Nephron (organoid): ENCODE measurements around the gene IRF2BP1.

Experiments
- H3K27ac Mint-ChIP-seq, 3 experiments: 2 replicates each; pipeline ENCODE4 v1.8.0; 2020; ENCODE audit warnings: mixed read lengths in 3 of 3, mild to moderate bottlenecking in 2 of 3, moderate library complexity in 1 of 3
- H3K27me3 Mint-ChIP-seq: 2 replicates; pipeline ENCODE4 v1.8.0; 2021; ENCODE audit warnings: low read depth, mild to moderate bottlenecking, moderate library complexity, mixed read lengths
- H3K36me3 Mint-ChIP-seq: 2 replicates; pipeline ENCODE4 v1.8.0; 2020; ENCODE audit warnings: low read depth, mixed read lengths
- H3K4me1 Mint-ChIP-seq: 2 replicates; pipeline ENCODE4 v1.8.0; 2020; ENCODE audit warnings: mixed read lengths
- H3K4me3 Mint-ChIP-seq, 3 experiments: 2 replicates each; pipeline ENCODE4 v1.8.0; 2020; ENCODE audit warnings: mild to moderate bottlenecking in 3 of 3, mixed read lengths in 3 of 3, moderate library complexity in 2 of 3
- H3K9me3 Mint-ChIP-seq: 2 replicates; pipeline ENCODE4 v1.8.0; 2020; ENCODE audit warnings: mixed read lengths
- CTCF ChIP-seq, 3 experiments: fragments of 200-600 bp; sonication (generic); IDR thresholded peaks; one replicate each; pipeline ENCODE4 v1.5.0; 2021; ENCODE audit warnings: antibody characterized with exemption in 3 of 3; ENCODE audit not compliant: unreplicated experiment in 3 of 3

The IRF2BP1 gene

GRCh38 chr19:45883881-45884681 is 1.9 kb downstream of the IRF2BP1 start:
- no peak for TF ChIP-seq CTCF (IDR thresholded peaks at IDR 0.05; ENCODE audit: unreplicated experiment in 3 of 3)
- Mint-ChIP-seq H3K27ac (no peak overlapping the region), H3K27me3 (peaks cover 3% of the 10 kb centered on the region), H3K9me3 (no peaks in the 10 kb centered on the region), H3K4me1 (peaks cover 33% of the 10 kb centered on the region), H3K4me3 (peak overlapping the region; percentile 82 to 88 (median 86)), H3K36me3 (peaks cover 4% of the 10 kb centered on the region)

GRCh38 chr19:45883586-45883880 is 2.4 kb downstream of the IRF2BP1 start:
- peak in 1 of 3 experiments; percentile 22 for TF ChIP-seq CTCF (IDR thresholded peaks at IDR 0.05; ENCODE audit: unreplicated experiment in 3 of 3)

GRCh38 chr19:45882652-45883585 is 3.0 kb downstream of the IRF2BP1 start:
- H3K27me3 Mint-ChIP-seq, result peaks cover 8% of the 10 kb centered on the region
- peak overlapping the region; percentile 54 to 91 (median 86) for H3K27ac Mint-ChIP-seq
- H3K36me3 Mint-ChIP-seq, result peaks cover 4% of the 10 kb centered on the region
- peaks cover 39% of the 10 kb centered on the region for H3K4me1 Mint-ChIP-seq
- peak overlapping the region; percentile 82 to 88 (median 86) for H3K4me3 Mint-ChIP-seq
- peak; percentile 88 to 96 (median 94) for TF ChIP-seq CTCF (IDR thresholded peaks at IDR 0.05; ENCODE audit: unreplicated experiment in 3 of 3)
- H3K9me3 Mint-ChIP-seq, result no peaks in the 10 kb centered on the region

More at GRCh38 chr19:45883586-45883880, 2.4 kb downstream of the IRF2BP1 start:
- peaks cover 4% of the 10 kb centered on the region for H3K36me3 Mint-ChIP-seq
- H3K4me3 Mint-ChIP-seq, result peak overlapping the region; percentile 82 to 88 (median 86)
- H3K27ac Mint-ChIP-seq, result peak overlapping the region; percentile 54 to 91 (median 86)
- H3K9me3 Mint-ChIP-seq, result no peaks in the 10 kb centered on the region
- H3K4me1 Mint-ChIP-seq, result peaks cover 36% of the 10 kb centered on the region
- H3K27me3 Mint-ChIP-seq, result peaks cover 6% of the 10 kb centered on the region

GRCh38 chr19:45881909-45882528 is 3.9 kb downstream of the IRF2BP1 start:
- Mint-ChIP-seq H3K27ac (peak overlapping the region; percentile 54 to 95 (median 91)), H3K9me3 (no peaks in the 10 kb centered on the region), H3K4me1 (peaks cover 43% of the 10 kb centered on the region), H3K4me3 (peak overlapping the region; percentile 82 to 88 (median 86)), H3K27me3 (peaks cover 8% of the 10 kb centered on the region), H3K36me3 (peaks cover 4% of the 10 kb centered on the region)
- no peak for TF ChIP-seq CTCF (IDR thresholded peaks at IDR 0.05; ENCODE audit: unreplicated experiment in 3 of 3)

- no peak for TF ChIP-seq CTCF (IDR thresholded peaks at IDR 0.05; ENCODE audit: unreplicated experiment in 3 of 3)
- Mint-ChIP-seq H3K4me3 (peak overlapping the region; percentile 5 to 82 (median 51)), H3K27ac (peak overlapping the region; percentile 54 to 95 (median 91)), H3K36me3 (peaks cover 4% of the 10 kb centered on the region), H3K4me1 (peaks cover 40% of the 10 kb centered on the region), H3K27me3 (peaks cover 8% of the 10 kb centered on the region), H3K9me3 (no peaks in the 10 kb centered on the region)
Measured at GRCh38 chr19:45881082-45881908, 4.6 kb downstream of the IRF2BP1 start.
